ENCODE data around the gene DISP2. TPM values are rescaled to one million over a fixed set of nuclear protein-coding genes. Genes with fewer than 3 reads are reported as not detected.
A peak's percentile ranks its signal among the peaks of the same experiment; 100 is the strongest.

Gene DISP2
- total and polyA plus RNA-seq, 4 donors: under 0.01 to 0.23 (median under 0.01) TPM; not detected in 1

DNA sequence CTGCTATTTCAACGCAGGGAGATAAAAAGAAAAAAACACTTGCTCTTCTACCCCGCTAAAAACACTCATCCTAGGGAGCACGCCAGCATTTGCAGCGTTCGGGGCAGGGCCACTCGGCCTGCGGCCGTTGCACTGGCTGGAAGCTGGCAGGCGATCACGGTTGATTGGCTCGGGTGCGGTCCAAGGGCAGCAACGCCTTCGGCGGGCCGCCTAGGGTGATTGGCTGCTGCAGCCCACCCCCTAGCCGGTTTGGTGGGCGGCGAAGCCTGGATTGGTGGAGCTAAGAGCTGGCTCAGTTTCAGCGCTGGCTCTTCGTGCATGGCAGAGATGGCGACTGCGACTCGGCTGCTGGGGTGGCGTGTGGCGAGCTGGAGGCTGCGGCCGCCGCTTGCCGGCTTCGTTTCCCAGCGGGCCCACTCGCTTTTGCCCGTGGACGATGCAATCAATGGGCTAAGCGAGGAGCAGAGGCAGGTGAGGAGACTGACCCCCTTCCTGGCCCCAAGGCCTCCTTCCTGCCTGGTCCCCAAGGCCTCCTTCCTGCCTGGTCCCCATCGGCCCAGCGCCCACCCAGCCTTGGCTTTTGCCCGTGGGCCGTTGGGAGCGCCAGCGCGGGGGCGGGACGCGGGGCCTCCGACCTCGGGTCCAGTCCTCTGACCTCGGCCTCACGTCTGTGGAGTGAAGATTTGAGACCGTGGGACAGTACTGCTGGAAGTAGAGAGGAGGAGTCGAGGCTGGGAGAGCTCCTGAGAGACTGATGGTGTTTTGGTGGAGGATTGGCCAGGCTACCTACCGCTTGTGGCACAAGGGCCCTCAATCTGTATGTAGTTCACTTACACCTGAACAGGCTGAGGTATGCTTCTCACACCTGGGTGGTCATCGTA lies 47.7 kb downstream of the DISP2 start, which contains the start of gene IVD (continued):
- TF ChIP-seq, protein P1, sequence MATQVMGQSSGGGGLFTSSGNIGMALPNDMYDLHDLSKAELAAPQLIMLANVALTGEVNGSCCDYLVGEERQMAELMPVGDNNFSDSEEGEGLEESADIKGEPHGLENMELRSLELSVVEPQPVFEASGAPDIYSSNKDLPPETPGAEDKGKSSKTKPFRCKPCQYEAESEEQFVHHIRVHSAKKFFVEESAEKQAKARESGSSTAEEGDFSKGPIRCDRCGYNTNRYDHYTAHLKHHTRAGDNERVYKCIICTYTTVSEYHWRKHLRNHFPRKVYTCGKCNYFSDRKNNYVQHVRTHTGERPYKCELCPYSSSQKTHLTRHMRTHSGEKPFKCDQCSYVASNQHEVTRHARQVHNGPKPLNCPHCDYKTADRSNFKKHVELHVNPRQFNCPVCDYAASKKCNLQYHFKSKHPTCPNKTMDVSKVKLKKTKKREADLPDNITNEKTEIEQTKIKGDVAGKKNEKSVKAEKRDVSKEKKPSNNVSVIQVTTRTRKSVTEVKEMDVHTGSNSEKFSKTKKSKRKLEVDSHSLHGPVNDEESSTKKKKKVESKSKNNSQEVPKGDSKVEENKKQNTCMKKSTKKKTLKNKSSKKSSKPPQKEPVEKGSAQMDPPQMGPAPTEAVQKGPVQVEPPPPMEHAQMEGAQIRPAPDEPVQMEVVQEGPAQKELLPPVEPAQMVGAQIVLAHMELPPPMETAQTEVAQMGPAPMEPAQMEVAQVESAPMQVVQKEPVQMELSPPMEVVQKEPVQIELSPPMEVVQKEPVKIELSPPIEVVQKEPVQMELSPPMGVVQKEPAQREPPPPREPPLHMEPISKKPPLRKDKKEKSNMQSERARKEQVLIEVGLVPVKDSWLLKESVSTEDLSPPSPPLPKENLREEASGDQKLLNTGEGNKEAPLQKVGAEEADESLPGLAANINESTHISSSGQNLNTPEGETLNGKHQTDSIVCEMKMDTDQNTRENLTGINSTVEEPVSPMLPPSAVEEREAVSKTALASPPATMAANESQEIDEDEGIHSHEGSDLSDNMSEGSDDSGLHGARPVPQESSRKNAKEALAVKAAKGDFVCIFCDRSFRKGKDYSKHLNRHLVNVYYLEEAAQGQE (IDR thresholded peaks at IDR 0.05): peak; percentile 28
- TF ChIP-seq SP1 (IDR thresholded peaks at IDR 0.05) (peak; percentile 91), RXRA (IDR thresholded peaks at IDR 0.05) (peak; percentile 63 to 87), EGR1 (IDR thresholded peaks at IDR 0.05; ENCODE audit: low read depth in 2 of 2) (peak; percentile 77 to 84)

DNA sequence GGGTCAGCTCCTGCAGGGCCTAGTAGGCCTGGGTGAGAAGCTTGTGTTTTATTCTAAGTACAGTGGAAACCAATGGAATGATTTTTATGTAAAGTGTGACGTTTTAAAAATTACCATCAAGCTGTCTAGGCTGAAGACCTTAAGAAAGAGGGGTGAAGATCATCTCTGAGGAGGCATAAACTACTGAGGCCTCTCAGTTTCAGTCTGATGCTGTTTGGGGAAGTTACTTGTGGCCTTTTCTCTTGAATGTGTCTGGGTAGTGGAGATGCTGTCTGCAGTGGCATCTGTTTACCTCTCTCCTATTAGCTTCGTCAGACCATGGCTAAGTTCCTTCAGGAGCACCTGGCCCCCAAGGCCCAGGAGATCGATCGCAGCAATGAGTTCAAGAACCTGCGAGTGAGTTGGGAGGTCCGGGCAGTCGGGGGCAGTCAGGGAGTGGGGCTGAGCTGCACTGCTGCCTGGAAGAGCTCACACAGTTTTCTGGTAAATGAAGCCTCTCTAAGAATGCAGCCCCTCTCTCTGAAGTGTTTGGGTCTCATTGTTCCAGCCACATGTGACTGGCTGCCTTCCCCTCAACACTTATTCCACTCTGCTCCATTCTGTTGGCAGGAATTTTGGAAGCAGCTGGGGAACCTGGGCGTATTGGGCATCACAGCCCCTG lies 49.4 kb downstream of the DISP2 start:
- 85% methylated on average over 8 of the region's 8 CpGs for WGBS
- H3K4me1 ChIP-seq (ENCODE audit: control insufficient read depth in 4 of 4, insufficient read depth in 4 of 4, low read length in 3 of 4): peaks cover 5 to 45% (median 34%) of the 10 kb centered on the region in 4 donors
- no peak for DNase-seq (ENCODE audit: low spot score)
- H3K9ac ChIP-seq (ENCODE audit: low read depth in 1 of 2, low read length in 2 of 2): no peak overlapping the region
- no peaks in the 10 kb centered on the region for H3K9me3 ChIP-seq (ENCODE audit: control insufficient read depth in 4 of 4, low read length in 3 of 4)
- no peaks in the 10 kb centered on the region for H3K27me3 ChIP-seq (ENCODE audit: control insufficient read depth in 4 of 4, insufficient read depth in 4 of 4, low read length in 3 of 4)
- peaks cover 4 to 23% (median 18%) of the 10 kb centered on the region in 4 donors for H3K36me3 ChIP-seq (ENCODE audit: control insufficient read depth in 4 of 4, insufficient read depth in 3 of 4, low read depth in 1 of 4, low read length in 3 of 4)
- H3K27ac ChIP-seq (ENCODE audit: low read depth in 1 of 2, low read length in 2 of 2): no peak overlapping the region
- TF ChIP-seq HNF4A (conservative IDR thresholded peaks at IDR 0.05): no peak
- TF ChIP-seq NR2F2 (IDR thresholded peaks at IDR 0.05): no peak
- no peak for TF ChIP-seq GABPA (IDR thresholded peaks at IDR 0.05 in 1 of 2, conservative IDR thresholded peaks at IDR 0.05 in 1 of 2)
- TF ChIP-seq EGR1 (IDR thresholded peaks at IDR 0.05; ENCODE audit: low read depth in 2 of 2): no peak
- TF ChIP-seq YY1 (IDR thresholded peaks at IDR 0.05): no peak
- TF ChIP-seq, protein P2, sequence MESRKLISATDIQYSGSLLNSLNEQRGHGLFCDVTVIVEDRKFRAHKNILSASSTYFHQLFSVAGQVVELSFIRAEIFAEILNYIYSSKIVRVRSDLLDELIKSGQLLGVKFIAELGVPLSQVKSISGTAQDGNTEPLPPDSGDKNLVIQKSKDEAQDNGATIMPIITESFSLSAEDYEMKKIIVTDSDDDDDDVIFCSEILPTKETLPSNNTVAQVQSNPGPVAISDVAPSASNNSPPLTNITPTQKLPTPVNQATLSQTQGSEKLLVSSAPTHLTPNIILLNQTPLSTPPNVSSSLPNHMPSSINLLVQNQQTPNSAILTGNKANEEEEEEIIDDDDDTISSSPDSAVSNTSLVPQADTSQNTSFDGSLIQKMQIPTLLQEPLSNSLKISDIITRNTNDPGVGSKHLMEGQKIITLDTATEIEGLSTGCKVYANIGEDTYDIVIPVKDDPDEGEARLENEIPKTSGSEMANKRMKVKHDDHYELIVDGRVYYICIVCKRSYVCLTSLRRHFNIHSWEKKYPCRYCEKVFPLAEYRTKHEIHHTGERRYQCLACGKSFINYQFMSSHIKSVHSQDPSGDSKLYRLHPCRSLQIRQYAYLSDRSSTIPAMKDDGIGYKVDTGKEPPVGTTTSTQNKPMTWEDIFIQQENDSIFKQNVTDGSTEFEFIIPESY (IDR thresholded peaks at IDR 0.05): no peak
- TF ChIP-seq, protein P1 (IDR thresholded peaks at IDR 0.05): no peak
- TF ChIP-seq FOXA2 (IDR thresholded peaks at IDR 0.05): no peak
- TF ChIP-seq SP1 (IDR thresholded peaks at IDR 0.05): no peak
- TF ChIP-seq, protein P3, sequence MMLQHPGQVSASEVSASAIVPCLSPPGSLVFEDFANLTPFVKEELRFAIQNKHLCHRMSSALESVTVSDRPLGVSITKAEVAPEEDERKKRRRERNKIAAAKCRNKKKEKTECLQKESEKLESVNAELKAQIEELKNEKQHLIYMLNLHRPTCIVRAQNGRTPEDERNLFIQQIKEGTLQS (IDR thresholded peaks at IDR 0.05): no peak
- TF ChIP-seq, protein P4, sequence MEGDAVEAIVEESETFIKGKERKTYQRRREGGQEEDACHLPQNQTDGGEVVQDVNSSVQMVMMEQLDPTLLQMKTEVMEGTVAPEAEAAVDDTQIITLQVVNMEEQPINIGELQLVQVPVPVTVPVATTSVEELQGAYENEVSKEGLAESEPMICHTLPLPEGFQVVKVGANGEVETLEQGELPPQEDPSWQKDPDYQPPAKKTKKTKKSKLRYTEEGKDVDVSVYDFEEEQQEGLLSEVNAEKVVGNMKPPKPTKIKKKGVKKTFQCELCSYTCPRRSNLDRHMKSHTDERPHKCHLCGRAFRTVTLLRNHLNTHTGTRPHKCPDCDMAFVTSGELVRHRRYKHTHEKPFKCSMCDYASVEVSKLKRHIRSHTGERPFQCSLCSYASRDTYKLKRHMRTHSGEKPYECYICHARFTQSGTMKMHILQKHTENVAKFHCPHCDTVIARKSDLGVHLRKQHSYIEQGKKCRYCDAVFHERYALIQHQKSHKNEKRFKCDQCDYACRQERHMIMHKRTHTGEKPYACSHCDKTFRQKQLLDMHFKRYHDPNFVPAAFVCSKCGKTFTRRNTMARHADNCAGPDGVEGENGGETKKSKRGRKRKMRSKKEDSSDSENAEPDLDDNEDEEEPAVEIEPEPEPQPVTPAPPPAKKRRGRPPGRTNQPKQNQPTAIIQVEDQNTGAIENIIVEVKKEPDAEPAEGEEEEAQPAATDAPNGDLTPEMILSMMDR (IDR thresholded peaks at IDR 0.05; ENCODE audit: low read depth, low read length, missing input control): no peak
- no peak for TF ChIP-seq RAD21 (IDR thresholded peaks at IDR 0.05)
- H3K4me3 ChIP-seq (ENCODE audit: low read depth in 1 of 3, low read length in 3 of 3): no peak overlapping the region

All from liver (tissue), 9 donors.